GM21576 (cell line): ENCODE measurements around the gene DGKD.
A peak's percentile ranks its signal among the peaks of the same experiment; 100 is the strongest.

Source experiments
- ATAC-seq: cut with Tn5 transposase; IDR thresholded peaks from one replicate; pipeline ENCODE4 v1.9.1; 2021; ENCODE audit warnings: mild to moderate bottlenecking, moderate library complexity; ENCODE audit not compliant: unreplicated experiment

Gene DGKD

DNA sequence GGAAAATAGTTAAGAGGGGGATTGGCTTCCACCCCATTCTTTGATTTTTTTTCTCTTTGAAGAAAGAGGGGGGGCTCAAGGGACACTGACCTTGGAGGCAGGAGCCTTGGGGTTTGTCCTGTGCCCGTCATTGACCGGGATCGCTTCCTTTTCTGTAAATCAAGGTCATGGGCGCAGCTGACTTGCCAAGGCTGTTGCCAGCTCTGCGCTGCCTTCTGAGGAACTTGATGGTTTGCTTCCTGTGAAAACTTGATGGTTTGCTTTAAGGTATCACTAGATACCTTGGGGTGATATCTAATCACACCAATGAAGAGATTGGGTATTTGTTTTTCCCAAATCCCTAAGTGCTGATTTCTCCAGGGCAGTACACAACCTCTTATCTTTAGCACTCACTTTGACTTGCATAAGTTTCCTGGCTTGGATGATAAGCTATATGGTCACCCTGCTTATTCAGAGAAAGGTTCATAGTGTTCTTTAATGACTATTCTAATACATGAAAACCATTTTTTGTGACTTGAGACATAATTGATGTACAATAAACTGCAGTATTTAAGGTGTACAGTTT lies 56.0 kb downstream of the DGKD start:
- no peak for ATAC-seq

DNA sequence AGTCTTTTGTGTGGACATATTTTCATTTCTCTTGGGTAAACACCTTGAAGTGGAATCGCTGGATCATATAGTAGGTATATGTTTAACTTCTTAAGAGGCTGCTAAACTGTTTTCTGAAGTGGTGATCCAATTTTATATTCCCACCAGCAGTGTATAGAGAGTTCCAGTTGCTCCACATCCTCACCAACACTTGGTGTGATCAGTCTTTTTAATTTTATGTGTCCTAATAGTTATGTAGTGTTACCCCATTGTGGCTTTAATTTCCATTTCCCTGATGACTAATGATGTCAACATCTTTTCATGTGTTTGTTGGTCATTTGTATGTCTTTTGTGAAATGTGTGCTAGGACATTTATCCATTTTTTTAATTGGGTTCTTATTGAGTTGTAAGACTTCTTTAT lies 56.9 kb downstream of the DGKD start:
- ATAC-seq = no peak

GRCh38 chr2:233412405-233412804 lies 58.1 kb downstream of the DGKD start:
- no peak for ATAC-seq

GRCh38 chr2:233413046-233413445 lies 58.8 kb downstream of the DGKD start:
- no peak for ATAC-seq

- no peak for ATAC-seq
Observed at GRCh38 chr2:233413559-233414272, 59.4 kb downstream of the DGKD start.

DNA sequence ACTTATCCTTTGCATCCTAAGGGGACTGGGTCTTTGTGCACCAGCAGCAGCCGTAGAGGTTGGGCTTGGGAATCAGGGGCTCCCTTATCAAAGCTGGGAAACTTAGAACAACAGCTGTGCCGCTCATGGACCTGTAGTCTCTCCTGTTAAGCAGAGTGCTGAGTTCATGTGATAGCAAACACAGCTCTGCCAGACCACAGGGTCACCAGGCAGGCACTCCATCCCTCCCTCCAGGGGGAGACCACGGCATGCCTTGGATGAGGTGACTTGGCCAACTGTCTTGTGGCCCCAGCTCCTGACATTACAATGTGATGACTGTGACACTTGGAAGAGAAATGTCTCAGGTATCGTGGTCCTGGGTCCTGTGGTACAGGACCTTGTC lies 60.0 kb downstream of the DGKD start:
- no peak for ATAC-seq

GRCh38 chr2:233414777-233415570 lies 60.7 kb downstream of the DGKD start:
- no peak for ATAC-seq

GRCh38 chr2:233416199-233416598 lies 61.9 kb downstream of the DGKD start:
- ATAC-seq = no peak

DNA sequence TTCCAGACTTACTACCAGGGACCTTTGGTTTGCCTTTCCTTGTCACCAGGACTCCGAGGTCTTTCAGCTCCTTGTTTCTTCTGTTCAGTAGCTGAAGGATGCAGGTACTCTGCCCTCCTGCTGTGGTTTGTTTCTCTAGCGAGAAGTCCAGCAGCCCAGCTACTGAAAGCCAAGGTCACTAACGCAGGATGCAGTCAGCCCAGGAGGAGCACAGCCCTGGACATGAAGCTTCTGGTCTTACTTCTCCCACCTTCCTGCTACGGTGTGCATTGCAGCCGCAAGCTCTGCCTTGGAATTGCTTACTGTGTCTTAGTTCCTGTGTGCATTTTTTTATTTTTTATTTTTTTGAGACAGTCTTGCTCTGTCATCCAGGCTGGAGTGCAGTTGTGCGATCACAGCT lies 62.4 kb downstream of the DGKD start:
- ATAC-seq = no peak

GRCh38 chr2:233417282-233417681 lies 63.0 kb downstream of the DGKD start:
- no peak for ATAC-seq

GRCh38 chr2:233418052-233418760 lies 63.9 kb downstream of the DGKD start:
- no peak for ATAC-seq

DNA sequence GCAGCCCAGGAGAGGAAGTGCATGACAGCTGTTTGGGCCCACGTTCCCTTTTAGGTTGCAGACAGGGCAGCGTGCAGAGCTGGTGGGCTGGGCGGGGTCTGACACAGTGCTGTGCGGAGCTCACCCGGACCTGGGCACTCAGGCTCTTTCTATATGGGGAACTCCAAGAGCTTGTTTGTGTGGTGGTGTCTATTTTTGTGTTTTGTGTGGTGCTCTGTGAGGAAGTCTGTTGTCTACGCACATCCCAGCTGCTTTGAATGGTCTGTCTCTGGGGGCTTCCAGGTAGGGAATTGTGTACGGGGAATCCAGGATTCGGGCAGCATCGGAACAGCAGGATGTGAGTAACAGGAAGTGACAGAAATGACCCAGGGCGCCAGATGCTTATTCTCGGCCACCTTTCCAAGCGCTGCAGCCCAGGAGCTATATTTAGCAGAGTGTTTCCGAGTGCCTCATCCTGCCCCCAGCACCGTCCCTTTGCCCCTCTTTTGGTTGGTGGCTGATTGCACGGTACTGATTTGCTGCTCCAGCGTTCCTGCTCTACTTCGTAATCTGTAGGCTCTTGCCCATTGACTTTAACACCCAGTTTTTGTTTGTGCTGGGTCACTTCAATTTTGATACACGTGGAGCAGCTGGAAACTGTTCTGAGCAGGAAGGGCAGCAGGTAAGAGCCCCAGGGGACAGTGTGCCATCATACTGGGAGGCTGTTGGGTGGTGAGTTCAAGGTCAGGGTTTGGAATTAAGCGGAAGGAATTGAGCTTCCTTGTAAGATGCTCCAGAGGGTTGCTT lies 64.7 kb downstream of the DGKD start:
- ATAC-seq = peak; percentile 47

GRCh38 chr2:233419602-233420391 lies 65.5 kb downstream of the DGKD start:
- no peak for ATAC-seq

DNA sequence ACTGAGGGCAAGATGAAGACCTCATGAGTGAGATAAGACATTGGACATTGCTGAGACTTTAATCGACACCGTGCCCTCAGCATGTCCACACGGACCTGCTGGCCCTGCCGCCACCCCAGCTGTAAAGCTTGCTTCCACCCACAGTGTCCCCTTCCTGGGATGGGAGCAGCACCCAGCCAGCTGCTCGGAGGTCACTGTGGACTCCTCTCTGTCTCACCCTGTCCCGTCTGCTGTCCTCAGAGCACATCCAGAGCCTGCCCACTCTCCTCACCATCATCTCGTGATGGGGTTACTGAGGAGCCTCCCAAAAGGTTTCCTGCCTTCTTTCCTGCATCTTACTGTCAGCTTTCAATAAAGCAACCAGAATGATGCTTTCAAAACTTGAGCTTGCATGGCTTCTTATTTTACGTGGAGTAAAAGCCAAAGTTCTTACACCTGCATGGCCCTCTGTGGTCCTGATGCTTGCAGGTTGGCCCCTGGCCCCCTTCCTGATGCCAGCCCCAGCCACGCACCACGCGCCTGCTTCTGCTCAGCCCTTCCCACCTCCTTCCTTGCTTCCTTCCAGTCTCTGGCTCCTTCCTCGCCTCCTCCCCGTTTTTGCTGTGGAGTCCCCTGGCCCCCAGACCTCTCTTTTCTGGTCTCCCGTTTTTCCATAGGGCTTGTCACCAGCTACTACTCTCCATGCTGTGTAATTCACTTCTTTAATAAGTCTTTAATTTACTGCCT lies 67.0 kb downstream of the DGKD start:
- no peak for ATAC-seq

DNA sequence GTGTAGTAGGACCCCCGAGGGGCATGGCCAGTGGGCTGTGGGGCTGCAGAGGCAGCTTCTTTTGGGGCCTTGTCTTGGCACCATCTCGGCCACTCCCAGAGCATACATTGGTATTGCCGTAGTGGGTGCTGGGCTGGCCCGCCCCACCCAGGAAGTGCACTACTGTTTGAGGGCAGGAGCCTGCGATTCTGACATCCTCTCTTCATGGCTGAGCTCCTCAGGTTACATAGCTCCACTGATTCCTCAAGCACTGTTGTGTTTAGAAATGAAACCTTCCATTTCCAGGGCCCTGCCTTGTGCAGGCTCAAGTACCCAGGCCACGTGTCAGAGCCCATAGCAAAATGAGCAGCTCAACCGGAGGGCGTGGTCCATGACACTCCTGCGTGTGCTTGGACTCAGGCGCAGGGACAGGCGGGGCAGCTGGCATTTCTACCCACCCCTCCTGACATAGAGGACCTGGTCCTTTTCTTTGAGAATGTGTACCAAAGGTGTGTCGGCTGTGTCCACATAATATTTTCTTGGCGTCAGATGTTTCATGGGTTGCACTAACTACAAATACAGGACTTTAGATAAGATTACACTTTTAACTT lies 67.9 kb downstream of the DGKD start:
- peak; percentile 54 for ATAC-seq

GRCh38 chr2:233422649-233423551 lies 68.6 kb downstream of the DGKD start:
- ATAC-seq = no peak

- ATAC-seq = no peak
Observed at GRCh38 chr2:233423552-233423860, 69.2 kb downstream of the DGKD start.
